ENCODE results near the gene SPATA3. TPM values are rescaled to one million over a fixed set of nuclear protein-coding genes. Genes with fewer than 3 reads are reported as not detected.
A peak's percentile ranks its signal among the peaks of the same experiment; 100 is the strongest.

Gene SPATA3
- total and polyA plus RNA-seq, 2 experiments from 2014 or later: not detected

DNA sequence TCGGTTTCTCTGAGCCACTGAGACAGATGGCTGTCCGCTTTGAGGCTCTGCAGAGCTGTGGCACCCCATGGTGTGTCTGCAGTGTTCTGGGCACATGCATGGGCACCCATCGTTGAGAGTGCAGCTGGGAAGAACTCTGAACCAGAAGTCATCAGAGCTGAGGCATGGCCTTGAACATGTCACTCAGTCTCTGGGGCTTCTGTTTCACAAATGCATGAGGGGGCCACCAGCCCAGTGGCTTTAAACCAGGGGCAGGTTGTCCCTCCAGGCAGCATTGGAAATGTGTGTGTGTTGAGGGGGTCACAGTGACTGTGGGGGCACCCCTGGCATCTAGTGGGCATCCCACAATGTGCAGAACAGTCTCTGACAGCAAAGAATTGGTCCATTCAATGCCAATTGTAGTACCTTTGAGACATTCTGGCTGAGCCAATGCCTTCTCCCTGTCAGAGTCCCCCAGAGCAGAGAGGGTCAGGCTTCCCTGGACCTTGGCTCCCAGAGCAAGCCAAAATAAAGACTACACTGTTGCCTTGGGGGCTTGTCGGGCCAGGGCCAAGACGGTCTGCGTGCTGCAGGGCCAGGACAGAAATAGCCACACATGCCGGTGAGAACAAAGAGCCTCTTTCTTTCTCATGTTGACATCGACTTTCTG, 51.5 kb downstream of the SPATA3 start:
- Histone ChIP-seq H4K20me1 (ENCODE audit: insufficient read depth, poor library complexity, severe bottlenecking) (no peaks in the 10 kb centered on the region), H2AFZ (no peak overlapping the region), H3K27ac (peak overlapping the region; percentile 86), H3K36me3 (replicated peaks; ENCODE audit: insufficient read depth, low read depth) (no peaks in the 10 kb centered on the region), H3K27me3 (no peaks in the 10 kb centered on the region), H3K9me2 (replicated peaks; ENCODE audit: insufficient read depth) (no peaks in the 10 kb centered on the region), H3K9me3 (ENCODE audit: low read depth) (no peaks in the 10 kb centered on the region), H3K4me2 (no peak overlapping the region), H3K79me2 (no peaks in the 10 kb centered on the region), H3K4me1 (ENCODE audit: insufficient read depth) (peaks cover 40% of the 10 kb centered on the region), H3K4me3 (no peak overlapping the region)
- 82% methylated on average over 8 of the region's 8 CpGs for WGBS (ENCODE audit: low lambda C conversion rate, missing lambda C conversion rate)
- no peak for TF ChIP-seq EZH2 (IDR thresholded peaks at IDR 0.05; ENCODE audit: borderline replicate concordance)
- TF ChIP-seq EZH2phosphoT487 (IDR thresholded peaks at IDR 0.05; ENCODE audit: low read depth, severe bottlenecking, unreplicated experiment): no peak
- TF ChIP-seq CTCF (IDR thresholded peaks at IDR 0.05; ENCODE audit: poor library complexity): no peak
- DNase-seq (ENCODE audit: low spot score): no peak

DNA sequence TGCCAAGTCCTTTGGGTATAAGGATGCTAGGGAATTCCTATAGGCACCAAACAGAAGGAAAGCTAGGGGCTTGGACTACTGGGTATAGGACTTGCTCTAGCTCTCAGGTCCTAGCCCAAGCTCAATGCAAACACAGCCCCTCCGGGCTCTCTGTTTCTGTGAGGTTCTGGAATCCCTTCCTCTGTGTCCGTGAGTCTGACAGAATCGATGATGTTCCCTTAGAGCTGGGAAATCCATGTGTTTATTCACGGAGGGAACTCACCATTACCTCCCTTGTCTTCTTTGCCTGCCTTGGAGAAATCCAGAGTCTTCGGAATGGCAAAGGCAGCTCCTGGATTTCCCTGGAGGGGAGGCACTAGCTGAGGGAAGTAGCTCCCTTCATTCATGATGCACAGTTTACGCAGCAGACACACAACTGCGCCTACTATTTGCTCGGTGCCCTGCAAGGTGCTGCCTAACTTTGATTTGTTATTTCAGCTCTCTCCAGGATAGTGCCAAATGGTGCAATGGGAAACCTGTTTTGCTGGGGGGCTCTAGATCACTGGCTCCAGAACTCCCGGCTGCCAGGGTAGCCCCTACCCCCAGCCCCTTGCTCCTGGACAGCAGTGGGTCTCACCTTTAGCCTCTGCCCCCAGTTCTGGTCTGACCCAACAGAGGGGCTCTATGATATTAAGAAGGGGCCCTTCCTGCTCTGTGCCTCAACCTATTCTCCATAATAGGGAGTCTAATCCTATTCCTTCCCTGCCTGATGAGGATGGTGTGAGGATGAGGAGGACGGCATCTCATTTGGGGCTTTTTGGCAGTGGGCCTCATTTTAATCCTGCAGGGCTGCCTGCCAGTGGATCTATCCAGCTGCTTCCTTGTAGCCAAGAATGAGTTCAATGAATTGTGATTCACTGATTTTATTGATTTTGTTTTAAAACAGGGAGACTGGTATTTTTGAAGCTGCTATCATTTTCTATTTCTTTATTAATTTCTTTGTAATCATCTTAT, 52.3 kb downstream of the SPATA3 start:
- Histone ChIP-seq H3K9me3 (ENCODE audit: low read depth) (no peaks in the 10 kb centered on the region), H3K4me2 (no peak overlapping the region), H4K20me1 (ENCODE audit: insufficient read depth, poor library complexity, severe bottlenecking) (no peaks in the 10 kb centered on the region), H3K79me2 (no peaks in the 10 kb centered on the region), H3K27ac (peak overlapping the region; percentile 86), H3K9me2 (replicated peaks; ENCODE audit: insufficient read depth) (no peaks in the 10 kb centered on the region), H3K4me3 (no peak overlapping the region), H3K4me1 (ENCODE audit: insufficient read depth) (peaks cover 40% of the 10 kb centered on the region), H3K27me3 (no peaks in the 10 kb centered on the region), H3K36me3 (replicated peaks; ENCODE audit: insufficient read depth, low read depth) (no peaks in the 10 kb centered on the region), H2AFZ (no peak overlapping the region)
- no peak for DNase-seq (ENCODE audit: low spot score)
- 73% methylated on average over 10 of the region's 10 CpGs for WGBS (ENCODE audit: low lambda C conversion rate, missing lambda C conversion rate)
- TF ChIP-seq CTCF (IDR thresholded peaks at IDR 0.05; ENCODE audit: poor library complexity) (no peak), EZH2 (IDR thresholded peaks at IDR 0.05; ENCODE audit: borderline replicate concordance) (no peak), EZH2phosphoT487 (IDR thresholded peaks at IDR 0.05; ENCODE audit: low read depth, severe bottlenecking, unreplicated experiment) (no peak)

GRCh38 chr2:231049286-231050017, 53.5 kb downstream of the SPATA3 start:
- no peaks in the 10 kb centered on the region for H3K36me3 ChIP-seq (replicated peaks; ENCODE audit: insufficient read depth, low read depth)
- DNase-seq (ENCODE audit: low spot score): no peak
- no peaks in the 10 kb centered on the region for H3K9me2 ChIP-seq (replicated peaks; ENCODE audit: insufficient read depth)
- H3K27ac ChIP-seq: peak overlapping the region; percentile 86
- H3K4me3 ChIP-seq: no peak overlapping the region
- no peaks in the 10 kb centered on the region for H4K20me1 ChIP-seq (ENCODE audit: insufficient read depth, poor library complexity, severe bottlenecking)
- H3K27me3 ChIP-seq: no peaks in the 10 kb centered on the region
- TF ChIP-seq EZH2 (IDR thresholded peaks at IDR 0.05; ENCODE audit: borderline replicate concordance) (no peak), CTCF (IDR thresholded peaks at IDR 0.05; ENCODE audit: poor library complexity) (no peak), EZH2phosphoT487 (IDR thresholded peaks at IDR 0.05; ENCODE audit: low read depth, severe bottlenecking, unreplicated experiment) (no peak)
- 78% methylated on average over 12 of the region's 12 CpGs for WGBS (ENCODE audit: low lambda C conversion rate, missing lambda C conversion rate)
- no peaks in the 10 kb centered on the region for H3K9me3 ChIP-seq (ENCODE audit: low read depth)
- H3K4me1 ChIP-seq (ENCODE audit: insufficient read depth): peaks cover 40% of the 10 kb centered on the region
- no peak overlapping the region for H2AFZ ChIP-seq
- H3K4me2 ChIP-seq: peak overlapping the region; percentile 70
- H3K79me2 ChIP-seq: no peaks in the 10 kb centered on the region

Data from hepatocyte (in vitro differentiated cells).